Measurements from ENCODE around the gene LOXL4.

The LOXL4 gene

GRCh38 chr10:98312822-98313221 lies 44.8 kb upstream of the LOXL4 start:
- Histone ChIP-seq H3K27me3 (ENCODE audit: insufficient read depth, low read length, poor library complexity) (no peaks in the 10 kb centered on the region), H2AK5ac (ENCODE audit: low read length) (no peak overlapping the region), H3K79me2 (ENCODE audit: control insufficient read depth, insufficient read depth, low read length) (no peaks in the 10 kb centered on the region), H2BK15ac (replicated peaks; ENCODE audit: low read depth) (no peak overlapping the region), H4K5ac (ENCODE audit: low read length) (no peak overlapping the region), H3K27ac (ENCODE audit: low read depth, low read length) (no peak overlapping the region), H2BK5ac (ENCODE audit: low read length) (no peak overlapping the region), H3K4ac (ENCODE audit: low read depth, low read length) (no peak overlapping the region), H3K36me3 (ENCODE audit: control insufficient read depth, insufficient read depth, low read length) (no peaks in the 10 kb centered on the region), H3K18ac (ENCODE audit: low read length) (no peak overlapping the region), H4K8ac (ENCODE audit: low read depth, low read length) (no peak overlapping the region), H3K4me2 (ENCODE audit: low read length) (no peak overlapping the region), H3K4me1 (ENCODE audit: control insufficient read depth, low read depth, low read length) (peaks cover 3% of the 10 kb centered on the region), H3K79me1 (ENCODE audit: low read length) (no peaks in the 10 kb centered on the region), H3K4me3 (ENCODE audit: low read length) (no peak overlapping the region), H3K23ac (ENCODE audit: low read length) (no peak overlapping the region), H2BK120ac (ENCODE audit: low read depth, low read length) (no peak overlapping the region), H3K56ac (ENCODE audit: low read length) (no peak overlapping the region), H3K9ac (ENCODE audit: low read length) (no peak overlapping the region)
- WGBS (ENCODE audit: extremely low coverage, insufficient coverage, low lambda C conversion rate) = no CpG with 5 or more reads among the region's 5 CpGs
- DNase-seq = no peak

- Histone ChIP-seq H2BK5ac (ENCODE audit: low read length) (no peak overlapping the region), H3K27ac (ENCODE audit: low read depth, low read length) (no peak overlapping the region), H3K18ac (ENCODE audit: low read length) (no peak overlapping the region), H4K5ac (ENCODE audit: low read length) (no peak overlapping the region), H3K4ac (ENCODE audit: low read depth, low read length) (no peak overlapping the region), H3K36me3 (ENCODE audit: control insufficient read depth, insufficient read depth, low read length) (no peaks in the 10 kb centered on the region), H3K9ac (ENCODE audit: low read length) (no peak overlapping the region), H3K79me2 (ENCODE audit: control insufficient read depth, insufficient read depth, low read length) (no peaks in the 10 kb centered on the region), H2AK5ac (ENCODE audit: low read length) (no peak overlapping the region), H2BK15ac (replicated peaks; ENCODE audit: low read depth) (no peak overlapping the region), H3K27me3 (ENCODE audit: insufficient read depth, low read length, poor library complexity) (no peaks in the 10 kb centered on the region), H3K56ac (ENCODE audit: low read length) (no peak overlapping the region), H4K8ac (ENCODE audit: low read depth, low read length) (no peak overlapping the region), H3K4me1 (ENCODE audit: control insufficient read depth, low read depth, low read length) (peaks cover 3% of the 10 kb centered on the region), H3K23ac (ENCODE audit: low read length) (no peak overlapping the region), H3K4me3 (ENCODE audit: low read length) (no peak overlapping the region), H3K4me2 (ENCODE audit: low read length) (no peak overlapping the region), H2BK120ac (ENCODE audit: low read depth, low read length) (no peak overlapping the region), H3K79me1 (ENCODE audit: low read length) (no peaks in the 10 kb centered on the region)
- DNase-seq = no peak
- no CpG with 5 or more reads among the region's 3 CpGs for WGBS (ENCODE audit: extremely low coverage, insufficient coverage, low lambda C conversion rate)
Measured at GRCh38 chr10:98312349-98312748, 44.4 kb upstream of the LOXL4 start.

GRCh38 chr10:98310701-98311100 lies 42.7 kb upstream of the LOXL4 start:
- no peak for DNase-seq
- H3K23ac ChIP-seq (ENCODE audit: low read length) = no peak overlapping the region
- no peak overlapping the region for H3K27ac ChIP-seq (ENCODE audit: low read depth, low read length)
- H2AK5ac ChIP-seq (ENCODE audit: low read length) = no peak overlapping the region
- H2BK120ac ChIP-seq (ENCODE audit: low read depth, low read length) = no peak overlapping the region
- no peak overlapping the region for H3K56ac ChIP-seq (ENCODE audit: low read length)
- peaks cover 3% of the 10 kb centered on the region for H3K4me1 ChIP-seq (ENCODE audit: control insufficient read depth, low read depth, low read length)
- no peak overlapping the region for H3K4ac ChIP-seq (ENCODE audit: low read depth, low read length)
- H4K5ac ChIP-seq (ENCODE audit: low read length) = no peak overlapping the region
- no peak overlapping the region for H3K9ac ChIP-seq (ENCODE audit: low read length)
- H2BK15ac ChIP-seq (replicated peaks; ENCODE audit: low read depth) = no peak overlapping the region
- H4K8ac ChIP-seq (ENCODE audit: low read depth, low read length) = no peak overlapping the region
- H3K27me3 ChIP-seq (ENCODE audit: insufficient read depth, low read length, poor library complexity) = no peaks in the 10 kb centered on the region
- no CpG with 5 or more reads among the region's 8 CpGs for WGBS (ENCODE audit: extremely low coverage, insufficient coverage, low lambda C conversion rate)
- no peak overlapping the region for H3K4me3 ChIP-seq (ENCODE audit: low read length)
- H3K18ac ChIP-seq (ENCODE audit: low read length) = no peak overlapping the region
- no peak overlapping the region for H3K4me2 ChIP-seq (ENCODE audit: low read length)
- H2BK5ac ChIP-seq (ENCODE audit: low read length) = no peak overlapping the region
- no peaks in the 10 kb centered on the region for H3K79me2 ChIP-seq (ENCODE audit: control insufficient read depth, insufficient read depth, low read length)
- H3K79me1 ChIP-seq (ENCODE audit: low read length) = no peaks in the 10 kb centered on the region
- H3K36me3 ChIP-seq (ENCODE audit: control insufficient read depth, insufficient read depth, low read length) = no peaks in the 10 kb centered on the region

DNA sequence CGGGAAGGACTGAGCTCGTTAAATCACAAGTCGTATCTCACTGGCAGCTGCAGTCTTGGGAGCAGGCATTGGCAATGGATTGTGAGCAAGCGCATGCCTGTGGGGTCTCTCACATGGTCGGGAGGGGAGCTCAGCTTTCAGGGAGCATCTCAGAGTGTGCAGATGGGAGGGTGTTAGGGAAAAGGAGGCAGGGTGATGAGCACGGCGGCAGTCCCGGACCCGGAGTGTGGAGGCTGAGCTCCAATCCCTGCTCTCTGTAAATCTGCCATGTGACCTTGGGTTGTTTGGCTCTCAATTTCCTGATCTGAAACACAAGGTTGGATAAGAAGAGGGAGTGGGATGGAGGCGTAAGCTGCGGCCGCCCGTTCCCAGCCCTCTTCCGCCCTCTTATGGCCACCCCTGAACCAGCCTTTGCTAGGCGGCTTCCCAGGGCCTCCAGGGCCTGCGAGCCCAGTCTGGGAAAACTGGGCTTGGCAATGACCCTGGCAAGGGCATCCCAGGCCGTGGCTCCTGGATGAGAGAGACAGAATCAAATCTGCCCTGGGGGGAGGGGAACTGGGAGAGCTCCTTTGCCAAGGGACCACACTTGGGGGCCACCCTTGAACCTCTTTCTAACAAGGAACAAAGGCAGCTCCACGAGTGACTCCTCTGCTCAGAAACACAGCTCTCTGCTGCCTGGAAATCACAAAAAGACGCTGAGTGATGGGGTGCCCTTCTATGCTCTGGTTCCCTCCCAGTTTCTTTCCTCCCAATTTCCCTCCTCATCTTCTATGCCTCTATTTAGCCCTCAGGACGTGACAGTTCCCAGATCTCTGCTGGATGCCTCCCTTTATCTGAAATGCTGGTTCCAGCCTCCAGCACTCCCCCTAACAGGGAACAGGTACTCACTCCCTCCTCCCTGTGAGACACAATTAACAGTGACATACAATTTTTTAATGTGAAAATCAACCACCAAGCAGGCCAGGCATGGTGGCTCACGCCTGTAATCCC lies 41.7 kb upstream of the LOXL4 start:
- Histone ChIP-seq H2BK120ac (ENCODE audit: low read depth, low read length) (no peak overlapping the region), H3K4ac (ENCODE audit: low read depth, low read length) (no peak overlapping the region), H3K9ac (ENCODE audit: low read length) (peak overlapping the region; percentile 59), H3K27me3 (ENCODE audit: insufficient read depth, low read length, poor library complexity) (no peaks in the 10 kb centered on the region), H3K4me3 (ENCODE audit: low read length) (no peak overlapping the region), H3K79me2 (ENCODE audit: control insufficient read depth, insufficient read depth, low read length) (no peaks in the 10 kb centered on the region), H3K23ac (ENCODE audit: low read length) (no peak overlapping the region), H4K5ac (ENCODE audit: low read length) (no peak overlapping the region), H3K56ac (ENCODE audit: low read length) (peak overlapping the region; percentile 91), H3K4me1 (ENCODE audit: control insufficient read depth, low read depth, low read length) (peaks cover 3% of the 10 kb centered on the region), H2BK15ac (replicated peaks; ENCODE audit: low read depth) (no peak overlapping the region), H4K8ac (ENCODE audit: low read depth, low read length) (no peak overlapping the region), H3K18ac (ENCODE audit: low read length) (no peak overlapping the region), H3K27ac (ENCODE audit: low read depth, low read length) (no peak overlapping the region), H2BK5ac (ENCODE audit: low read length) (peak overlapping the region; percentile 59), H3K36me3 (ENCODE audit: control insufficient read depth, insufficient read depth, low read length) (no peaks in the 10 kb centered on the region), H3K79me1 (ENCODE audit: low read length) (no peaks in the 10 kb centered on the region), H2AK5ac (ENCODE audit: low read length) (no peak overlapping the region), H3K4me2 (ENCODE audit: low read length) (peak overlapping the region; percentile 61)
- DNase-seq = peak; percentile 92
- no CpG with 5 or more reads among the region's 21 CpGs for WGBS (ENCODE audit: extremely low coverage, insufficient coverage, low lambda C conversion rate)

DNA sequence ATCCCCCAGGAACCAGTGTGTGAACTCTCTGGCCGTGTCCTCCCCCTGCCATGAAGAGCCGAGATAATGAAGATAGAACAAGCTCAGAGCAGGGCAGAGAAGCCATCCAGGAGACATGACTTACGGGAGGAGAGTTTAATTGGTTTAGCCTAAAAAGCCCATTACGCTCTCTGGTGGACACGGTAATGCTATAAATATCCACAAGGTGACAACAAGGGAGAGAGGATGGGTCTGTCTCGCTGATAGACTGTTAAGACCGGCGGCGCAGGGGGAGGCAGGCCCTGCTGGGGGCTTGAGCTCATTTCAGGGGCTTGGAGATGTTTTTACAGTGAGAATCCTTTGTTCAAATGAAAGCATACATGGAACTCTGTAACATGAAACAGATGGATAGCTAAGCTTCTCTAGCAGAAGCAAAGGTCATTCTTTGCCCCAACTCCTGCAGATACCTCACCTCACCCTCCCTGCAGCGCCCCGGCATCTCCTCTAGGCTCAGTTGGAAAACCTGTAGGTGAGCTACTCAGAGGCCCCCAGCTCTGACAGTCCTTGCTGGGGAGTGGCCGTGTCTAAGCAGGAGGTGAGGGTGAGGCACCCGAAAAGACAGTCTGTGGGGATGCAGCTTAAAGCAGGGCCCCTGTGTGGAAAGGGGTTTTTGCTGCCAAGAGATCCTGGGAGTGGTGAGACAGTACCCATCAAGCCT lies 40.8 kb upstream of the LOXL4 start:
- H2BK5ac ChIP-seq (ENCODE audit: low read length) = no peak overlapping the region
- peak overlapping the region; percentile 91 for H3K56ac ChIP-seq (ENCODE audit: low read length)
- no peaks in the 10 kb centered on the region for H3K27me3 ChIP-seq (ENCODE audit: insufficient read depth, low read length, poor library complexity)
- H3K4me2 ChIP-seq (ENCODE audit: low read length) = peak overlapping the region; percentile 61
- H3K18ac ChIP-seq (ENCODE audit: low read length) = no peak overlapping the region
- H3K36me3 ChIP-seq (ENCODE audit: control insufficient read depth, insufficient read depth, low read length) = no peaks in the 10 kb centered on the region
- no peak overlapping the region for H3K4ac ChIP-seq (ENCODE audit: low read depth, low read length)
- no peak overlapping the region for H2AK5ac ChIP-seq (ENCODE audit: low read length)
- no peak overlapping the region for H2BK15ac ChIP-seq (replicated peaks; ENCODE audit: low read depth)
- peak overlapping the region; percentile 59 for H3K9ac ChIP-seq (ENCODE audit: low read length)
- no peaks in the 10 kb centered on the region for H3K79me2 ChIP-seq (ENCODE audit: control insufficient read depth, insufficient read depth, low read length)
- no peak overlapping the region for H4K5ac ChIP-seq (ENCODE audit: low read length)
- H4K8ac ChIP-seq (ENCODE audit: low read depth, low read length) = no peak overlapping the region
- peak; percentile 80 for DNase-seq
- no peak overlapping the region for H2BK120ac ChIP-seq (ENCODE audit: low read depth, low read length)
- no peak overlapping the region for H3K23ac ChIP-seq (ENCODE audit: low read length)
- H3K4me1 ChIP-seq (ENCODE audit: control insufficient read depth, low read depth, low read length) = peaks cover 3% of the 10 kb centered on the region
- no peaks in the 10 kb centered on the region for H3K79me1 ChIP-seq (ENCODE audit: low read length)
- no CpG with 5 or more reads among the region's 13 CpGs for WGBS (ENCODE audit: extremely low coverage, insufficient coverage, low lambda C conversion rate)
- H3K4me3 ChIP-seq (ENCODE audit: low read length) = no peak overlapping the region
- no peak overlapping the region for H3K27ac ChIP-seq (ENCODE audit: low read depth, low read length)

Data from mesendoderm (in vitro differentiated cells).